Right lobe of liver (tissue), 6 donors: ENCODE data around the gene ATOX1. TPM values are rescaled to one million over a fixed set of nuclear protein-coding genes. Genes with fewer than 3 reads are reported as not detected.
A peak's percentile ranks its signal among the peaks of the same experiment; 100 is the strongest.

Experiments used
- ATAC-seq, 4 donors: fragments of 200-7000 bp; cut with Tn5 transposase; one replicate each; pipeline ENCODE4 v1.9.1; 2020; ENCODE audit warnings: mild to moderate bottlenecking in 4 of 4, moderate library complexity in 4 of 4
- DNase-seq, 3 donors: peaks; one replicate each; pipeline ENCODE4 v3.0.0-alpha.2; 2020
- H3K27ac ChIP-seq, 3 donors: fragments of 200-600 bp; one replicate each; pipeline ENCODE4 v1.8.0; 2022
- H3K27me3 ChIP-seq, 2 donors: fragments of 200-600 bp; one replicate each; pipeline ENCODE4 v1.8.0; 2022
- H3K36me3 ChIP-seq, 4 donors: fragments of 200-600 bp; sonication (generic) in 1 of 4; one replicate each; pipeline versions ENCODE4 v1.5.1 to v1.8.0; 2017 to 2022; ENCODE audit warnings: control low read depth in 1 of 4
- H3K4me1 ChIP-seq, 4 donors: fragments of 200-600 bp; sonication (generic) in 1 of 4; one replicate each; pipeline versions ENCODE4 v1.5.1 to v1.8.0; 2017 to 2022; ENCODE audit warnings: control low read depth in 1 of 4
- H3K4me3 ChIP-seq, 3 donors: fragments of 200-600 bp; one replicate each; pipeline ENCODE4 v1.8.0; 2022
- H3K9me3 ChIP-seq, 4 donors: fragments of 200-600 bp; sonication (generic) in 1 of 4; one replicate each; pipeline versions ENCODE4 v1.5.1 to v1.8.0; 2017 to 2022; ENCODE audit warnings: control low read depth in 1 of 4
- POLR2A ChIP-seq: fragments of 450-650 bp; IDR thresholded peaks from one replicate; pipeline ENCODE4 v1.6.1; 2017; ENCODE audit warnings: antibody characterized with exemption, mild to moderate bottlenecking
- whole genome bisulfite sequencing: methylation state at CpG from one replicate; pipeline ENCODE4 v1.1.6; 2018; ENCODE audit warnings: low coverage, low lambda C conversion rate; ENCODE audit not compliant: insufficient coverage; ENCODE audit errors: missing lambda C conversion rate; 5-methylcytosine and 5-hydroxymethylcytosine counted together
- intact Hi-C, 2 donors: fragments of 100-400 bp; cut with DNase I; formaldehyde crosslinking; loops; one replicate each; pipeline versions ENCODE4 v1.11.2 to v1.14.1; 2022
- total RNA-seq, 6 experiments: library from RNA; depleted of rRNA in 2 of 6; stranded (reverse); fragments of >200 nt in 2 of 6; fragmentation: NEBNext Ultra II Directional in 3 of 6; extraction: Animal tissue kit (Norgen Biotek cat#: 25700) in 3 of 6; gene quantifications; one replicate each; pipeline versions ENCODE4 v1.1.0 to v1.2.4, GENCODE V29; 2016 to 2023
- TF ChIP-seq, protein P1 (sequence below), 4 donors: fragments of 200-600 bp in 3 of 4; fragments of 450-650 bp in 1 of 4; IDR thresholded peaks; one replicate each; pipeline versions ENCODE4 v1.5.1 to v1.8.0; 2016 to 2022; ENCODE audit warnings: antibody characterized with exemption in 4 of 4, mild to moderate bottlenecking in 2 of 4
- donor health status: DM: no; HTN: yes; CAD: no.
- donor health status: DM: no; HTN: no; CAD: no.
- donor health status: DM: no; HTN: no; CAD: no.
- donor health status: DM: no; HTN: yes; CAD: no.
- donor health status: DM: no; HTN: yes; CAD: no.

Gene ATOX1
- total RNA-seq, 6 experiments from 2014 or later, result 83.1 to 177 (median 96.7) TPM

DNA sequence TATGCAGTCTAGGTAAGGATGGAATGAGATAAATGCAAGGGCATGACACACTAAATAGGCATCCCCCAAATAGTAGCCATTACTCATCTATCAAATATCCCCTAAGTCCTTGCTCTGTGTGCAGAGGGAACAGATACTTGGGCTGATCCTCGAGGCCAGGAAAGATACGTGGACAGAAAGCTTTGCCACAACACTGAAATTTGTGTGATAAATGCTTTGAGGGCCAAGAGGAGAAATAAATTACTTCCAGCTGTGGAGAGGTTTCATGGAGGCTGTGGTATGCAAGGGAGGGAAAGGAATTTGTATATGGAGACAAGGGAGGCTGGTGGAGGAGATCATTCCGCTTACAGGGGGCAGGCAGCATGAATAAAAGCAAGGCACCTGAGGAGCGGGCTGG is 18.5 kb downstream of the ATOX1 start:
- DNase-seq (no peak), ATAC-seq (no peak)
- H3K27ac ChIP-seq, result no peak overlapping the region
- intact Hi-C loops, result loop anchor here (10.0 kb wide), 2 partner anchors 75 to 85 kb away; no protein-coding TSS in a partner anchor
- H3K36me3 ChIP-seq, result peaks cover 0 to 7% (median 0%) of the 10 kb centered on the region in 4 donors
- H3K4me3 ChIP-seq, result no peak overlapping the region
- no peaks in the 10 kb centered on the region for H3K27me3 ChIP-seq
- H3K9me3 ChIP-seq, result no peaks in the 10 kb centered on the region
- WGBS, result 68% methylated on average over 4 of the region's 4 CpGs
- peaks cover 0 to 1% (median 0%) of the 10 kb centered on the region in 4 donors for H3K4me1 ChIP-seq
- TF ChIP-seq, protein P1, sequence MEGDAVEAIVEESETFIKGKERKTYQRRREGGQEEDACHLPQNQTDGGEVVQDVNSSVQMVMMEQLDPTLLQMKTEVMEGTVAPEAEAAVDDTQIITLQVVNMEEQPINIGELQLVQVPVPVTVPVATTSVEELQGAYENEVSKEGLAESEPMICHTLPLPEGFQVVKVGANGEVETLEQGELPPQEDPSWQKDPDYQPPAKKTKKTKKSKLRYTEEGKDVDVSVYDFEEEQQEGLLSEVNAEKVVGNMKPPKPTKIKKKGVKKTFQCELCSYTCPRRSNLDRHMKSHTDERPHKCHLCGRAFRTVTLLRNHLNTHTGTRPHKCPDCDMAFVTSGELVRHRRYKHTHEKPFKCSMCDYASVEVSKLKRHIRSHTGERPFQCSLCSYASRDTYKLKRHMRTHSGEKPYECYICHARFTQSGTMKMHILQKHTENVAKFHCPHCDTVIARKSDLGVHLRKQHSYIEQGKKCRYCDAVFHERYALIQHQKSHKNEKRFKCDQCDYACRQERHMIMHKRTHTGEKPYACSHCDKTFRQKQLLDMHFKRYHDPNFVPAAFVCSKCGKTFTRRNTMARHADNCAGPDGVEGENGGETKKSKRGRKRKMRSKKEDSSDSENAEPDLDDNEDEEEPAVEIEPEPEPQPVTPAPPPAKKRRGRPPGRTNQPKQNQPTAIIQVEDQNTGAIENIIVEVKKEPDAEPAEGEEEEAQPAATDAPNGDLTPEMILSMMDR (IDR thresholded peaks at IDR 0.05), result no peak
- no peak for TF ChIP-seq POLR2A

DNA sequence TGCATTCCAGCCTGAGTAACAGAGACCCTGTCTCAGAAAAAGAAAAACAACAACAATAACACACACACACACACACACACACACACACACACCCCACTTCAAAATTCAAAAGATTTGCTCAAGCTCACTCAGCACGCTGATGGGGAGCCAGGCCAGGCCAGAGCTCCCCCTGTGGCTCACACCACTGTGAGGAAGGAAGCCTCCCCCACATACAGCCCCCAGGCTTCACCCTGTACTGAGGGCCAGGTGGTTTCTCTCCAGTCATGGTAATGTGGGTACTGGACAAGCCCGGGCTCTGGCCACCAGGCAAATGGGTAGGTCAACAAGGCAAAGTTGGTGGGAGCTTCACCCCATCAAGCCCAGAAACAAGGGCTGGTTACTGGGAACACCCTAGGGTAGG is 19.0 kb downstream of the ATOX1 start:
- WGBS, result no CpG with 5 or more reads among the region's 2 CpGs
- no peak for DNase-seq

DNA sequence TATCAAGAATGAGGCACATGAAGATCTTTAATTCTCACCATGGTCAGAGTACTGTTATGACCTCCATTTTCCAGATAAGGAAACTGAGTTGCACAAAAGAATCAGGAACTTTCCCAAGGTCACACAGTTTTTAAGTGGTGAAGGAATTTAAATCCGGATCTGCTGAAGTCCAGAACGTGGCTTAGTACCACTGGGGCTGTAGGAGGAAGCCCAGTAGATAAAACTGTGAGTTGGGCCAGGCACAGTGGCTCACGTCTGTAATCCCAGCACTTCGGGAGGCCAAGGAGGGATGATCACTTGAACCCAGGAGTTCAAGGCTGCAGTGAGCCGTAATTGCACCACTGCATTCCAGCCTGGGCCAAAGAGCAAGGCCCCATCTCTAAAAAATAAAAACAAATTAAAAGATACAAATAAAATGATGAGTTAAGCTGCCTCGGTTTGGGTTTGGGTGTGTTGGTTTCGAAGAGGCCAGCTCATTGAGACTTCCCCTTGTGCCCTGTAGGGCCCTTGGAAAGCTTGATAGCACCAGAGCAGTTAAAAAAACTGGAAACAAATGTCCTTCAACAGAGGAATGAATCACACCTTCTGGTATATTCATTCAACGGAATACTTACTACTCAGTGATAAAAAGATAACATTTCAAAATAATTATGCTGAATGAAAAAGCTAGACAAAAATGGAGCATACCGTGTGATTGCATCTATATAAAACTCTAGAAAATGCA is 20.1 kb downstream of the ATOX1 start:
- H3K9me3 ChIP-seq, result no peaks in the 10 kb centered on the region
- no peak overlapping the region for H3K27ac ChIP-seq
- ATAC-seq (peak in 3 of 4 donors; percentile 34 to 58 (median 38)), DNase-seq (no peak)
- intact Hi-C loops, result loop anchor here in 1 of 2 donors (10.0 kb wide), 1 partner anchor 73 kb away; no protein-coding TSS in a partner anchor
- H3K27me3 ChIP-seq, result no peaks in the 10 kb centered on the region
- no peak overlapping the region for H3K4me3 ChIP-seq
- 51% methylated on average over 9 of the region's 9 CpGs for WGBS
- H3K4me1 ChIP-seq, result no peaks in the 10 kb centered on the region
- peaks cover 0 to 7% (median 0%) of the 10 kb centered on the region in 4 donors for H3K36me3 ChIP-seq
- no peak for TF ChIP-seq POLR2A
- TF ChIP-seq, protein P1 (IDR thresholded peaks at IDR 0.05), result no peak

More for the DNA sequence above, 19.0 kb downstream of the ATOX1 start:
- Histone ChIP-seq H3K27me3 (no peaks in the 10 kb centered on the region), H3K4me3 (no peak overlapping the region), H3K36me3 (peaks cover 0 to 7% (median 0%) of the 10 kb centered on the region in 4 donors), H3K27ac (no peak overlapping the region), H3K9me3 (no peaks in the 10 kb centered on the region), H3K4me1 (no peaks in the 10 kb centered on the region)
- TF ChIP-seq, protein P1 (IDR thresholded peaks at IDR 0.05), result no peak
- no peak for TF ChIP-seq POLR2A
- no peak for ATAC-seq
- intact Hi-C loops, result loop anchor here in 1 of 2 donors (10.0 kb wide), 1 partner anchor 75 kb away; no protein-coding TSS in a partner anchor

DNA sequence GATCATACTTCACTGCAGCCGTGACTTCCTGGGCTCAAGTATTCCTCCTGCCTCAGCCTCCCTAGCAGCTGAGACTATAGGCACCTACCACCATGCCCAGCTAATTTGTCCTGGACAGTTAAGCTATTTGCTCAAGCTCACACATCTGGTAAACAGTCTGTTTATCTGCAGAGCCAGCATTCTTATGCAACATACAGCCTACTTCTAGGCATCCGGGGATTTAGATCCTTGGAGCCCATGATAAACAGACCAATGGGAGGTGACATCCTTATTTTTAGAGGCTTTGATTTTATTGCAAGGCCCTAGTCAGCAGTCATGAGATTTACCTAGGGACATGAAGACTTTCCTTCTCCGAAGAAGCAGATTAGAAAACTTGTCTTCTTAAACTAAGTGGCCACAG is 21.0 kb downstream of the ATOX1 start:
- H3K27ac ChIP-seq, result no peak overlapping the region
- intact Hi-C loops, result loop anchor here in 1 of 2 donors (10.0 kb wide), 1 partner anchor 73 kb away; no protein-coding TSS in a partner anchor
- H3K36me3 ChIP-seq, result peaks cover 0 to 4% (median 0%) of the 10 kb centered on the region in 4 donors
- no peak overlapping the region for H3K4me3 ChIP-seq
- H3K4me1 ChIP-seq, result no peaks in the 10 kb centered on the region
- no peaks in the 10 kb centered on the region for H3K27me3 ChIP-seq
- 75% methylated on average over 2 of the region's 3 CpGs for WGBS
- no peak for TF ChIP-seq POLR2A
- TF ChIP-seq, protein P1 (IDR thresholded peaks at IDR 0.05), result no peak
- ATAC-seq (no peak), DNase-seq (no peak)
- no peaks in the 10 kb centered on the region for H3K9me3 ChIP-seq
